GM23338 (cell line): Measurements from ENCODE around the gene TULP4. TPM values are rescaled to one million over a fixed set of nuclear protein-coding genes. Genes with fewer than 3 reads are reported as not detected.

Experiments used
- ATAC-seq: fragments of 200-7000 bp; cut with Tn5 transposase; 3 replicates; pipeline ENCODE4 v1.9.1; 2020
- DNase-seq: peaks from one replicate; pipeline ENCODE4 v3.0.0-alpha.2; 2015; ENCODE audit warnings: low spot score
- H2AFZ ChIP-seq: fragments of 200-600 bp; sonication (generic); 2 replicates; pipeline ENCODE4 v1.8.0; 2016; ENCODE audit warnings: antibody characterized with exemption, mild to moderate bottlenecking, moderate library complexity
- H3F3A ChIP-seq: fragments of 200-600 bp; sonication (generic); replicated peaks from 2 replicates; pipeline ENCODE4 v1.8.0; 2017; ENCODE audit warnings: antibody characterized with exemption, mixed run types, low read depth
- H3K27ac ChIP-seq: fragments of 200-600 bp; sonication (generic); 2 replicates; pipeline ENCODE4 v1.6.1; 2016; ENCODE audit warnings: low read depth
- H3K27me3 ChIP-seq: fragments of 200-600 bp; sonication (generic); 2 replicates; pipeline ENCODE4 v1.8.0; 2016; ENCODE audit warnings: mild to moderate bottlenecking, mixed run types, moderate library complexity; ENCODE audit not compliant: insufficient read depth
- H3K36me3 ChIP-seq: fragments of 200-600 bp; sonication (generic); 2 replicates; pipeline ENCODE4 v1.8.0; 2016; ENCODE audit warnings: mild to moderate bottlenecking; ENCODE audit not compliant: insufficient read depth
- H3K4me1 ChIP-seq: fragments of 200-600 bp; sonication (generic); 2 replicates; pipeline ENCODE4 v1.8.0; 2016; ENCODE audit warnings: mild to moderate bottlenecking, moderate library complexity; ENCODE audit not compliant: insufficient read depth
- H3K4me2 ChIP-seq: fragments of 200-600 bp; sonication (generic); 2 replicates; pipeline ENCODE4 v1.7.1; 2017; ENCODE audit warnings: mixed run types
- H3K4me3 ChIP-seq: fragments of 200-600 bp; sonication (generic); 2 replicates; pipeline ENCODE4 v1.6.1; 2016; ENCODE audit warnings: mixed run types
- H3K79me2 ChIP-seq: fragments of 200-600 bp; sonication (generic); replicated peaks from 2 replicates; pipeline ENCODE4 v1.8.0; 2017; ENCODE audit warnings: mild to moderate bottlenecking; ENCODE audit not compliant: insufficient read depth
- H3K9me2 ChIP-seq: fragments of 200-600 bp; sonication (generic); 2 replicates; pipeline ENCODE4 v1.8.0; 2017; ENCODE audit not compliant: insufficient read depth
- H4K20me1 ChIP-seq: fragments of 200-600 bp; sonication (generic); replicated peaks from 2 replicates; pipeline ENCODE4 v1.8.0; 2017; ENCODE audit warnings: mild to moderate bottlenecking; ENCODE audit not compliant: insufficient read depth
- H3K27ac Mint-ChIP-seq: 2 replicates; pipeline ENCODE4 v1.8.0; 2020; ENCODE audit warnings: inconsistent platforms, mild to moderate bottlenecking, moderate library complexity, mixed read lengths
- H3K27me3 Mint-ChIP-seq: 3 replicates; pipeline ENCODE4 v1.8.0; 2022; ENCODE audit warnings: low read depth, mild to moderate bottlenecking, moderate library complexity, mixed read lengths, inconsistent platforms; ENCODE audit not compliant: insufficient read depth, poor library complexity
- H3K36me3 Mint-ChIP-seq: 3 replicates; pipeline ENCODE4 v1.8.0; 2021; ENCODE audit warnings: low read depth, mild to moderate bottlenecking, inconsistent platforms, moderate library complexity, mixed read lengths
- H3K4me1 Mint-ChIP-seq: 3 replicates; pipeline ENCODE4 v1.8.0; 2020; ENCODE audit warnings: mild to moderate bottlenecking, inconsistent platforms, mixed read lengths
- H3K4me3 Mint-ChIP-seq: 3 replicates; pipeline ENCODE4 v1.8.0; 2021; ENCODE audit warnings: moderate library complexity, mild to moderate bottlenecking, inconsistent platforms, mixed read lengths
- H3K9me3 Mint-ChIP-seq: 3 replicates; pipeline ENCODE4 v1.8.0; 2020; ENCODE audit warnings: moderate library complexity, mild to moderate bottlenecking, inconsistent platforms, mixed read lengths
- CREB1 ChIP-seq: fragments of 250-450 bp; sonication (Bioruptor Pico); IDR thresholded peaks from 2 replicates; pipeline ENCODE4 v1.5.0; 2020; ENCODE audit warnings: low read depth, mild to moderate bottlenecking, moderate library complexity
- JUNB ChIP-seq: IDR thresholded peaks from one replicate; pipeline ENCODE4 v1.6.1; 2016; ENCODE audit warnings: antibody characterized with exemption; ENCODE audit not compliant: unreplicated experiment
- NANOG ChIP-seq: IDR thresholded peaks from 2 replicates; pipeline ENCODE4 v1.6.1; 2016; ENCODE audit warnings: antibody characterized with exemption, borderline replicate concordance
- POLR2AphosphoS5 ChIP-seq: IDR thresholded peaks from 2 replicates; pipeline ENCODE4 v1.6.1; 2016; ENCODE audit warnings: antibody characterized with exemption, low read depth
- STAT1 ChIP-seq: IDR thresholded peaks from one replicate; pipeline ENCODE4 v1.6.1; 2016; ENCODE audit warnings: antibody characterized with exemption; ENCODE audit not compliant: unreplicated experiment
- ZNF114 ChIP-seq: fragments of 250-450 bp; sonication (Bioruptor Pico); IDR thresholded peaks from 2 replicates; pipeline ENCODE4 v1.5.0; 2020; ENCODE audit warnings: mild to moderate bottlenecking, moderate library complexity
- ZNF331 ChIP-seq: fragments of 250-450 bp; sonication (Bioruptor Pico); IDR thresholded peaks from 2 replicates; pipeline ENCODE4 v1.5.0; 2020; ENCODE audit warnings: low read depth, mild to moderate bottlenecking, moderate library complexity
- polyA plus RNA-seq: library from polyadenylated mRNA; unstranded; fragments of >200 nt; fragmentation: Nextera tagmentation; extraction: Ambion mirVana; gene quantifications from 2 replicates; pipeline ENCODE4 v1.2.1, GENCODE V29; 2016
- total RNA-seq: library from RNA; depleted of rRNA; stranded (reverse); fragments of >200 nt; shearing (Covaris generic); gene quantifications from 2 replicates; pipeline ENCODE4 v1.2.3, GENCODE V29; 2014
- TF ChIP-seq, protein P1 (sequence below), 2 experiments: fragments of 200-600 bp in 1 of 2; sonication (generic) in 1 of 2; conservative IDR thresholded peaks; 2 replicates each; pipeline versions ENCODE4 v1.5.1 to v1.6.1; 2016 to 2017; ENCODE audit warnings: antibody characterized with exemption in 2 of 2, low read depth in 2 of 2, mild to moderate bottlenecking in 2 of 2, moderate library complexity in 1 of 2
- TF ChIP-seq, protein P2 (sequence below): IDR thresholded peaks from one replicate; pipeline ENCODE4 v1.6.1; 2018; ENCODE audit warnings: antibody characterized with exemption; ENCODE audit not compliant: unreplicated experiment

The TULP4 gene
- total and polyA plus RNA-seq, 2 experiments from 2014 or later: 31.2 to 50.2 TPM

DNA sequence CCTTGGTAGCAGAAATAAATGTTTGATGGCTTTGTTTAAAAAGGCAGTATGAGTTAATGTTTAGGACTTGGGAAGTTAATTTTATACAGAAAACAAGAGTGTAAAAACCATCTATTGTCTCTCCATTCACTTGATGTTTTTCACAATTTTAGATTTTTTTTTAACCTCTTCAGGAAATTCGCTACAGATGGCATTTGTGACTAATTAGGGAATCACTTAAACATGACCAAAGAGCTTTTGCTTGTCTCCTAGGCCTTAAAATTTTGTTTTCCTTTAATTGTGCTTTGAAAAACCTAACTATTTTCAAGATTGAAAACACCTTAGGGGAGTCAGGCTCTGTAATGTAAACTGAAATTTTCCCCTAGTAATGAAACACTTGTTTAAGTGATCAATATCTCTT is 17.3 kb downstream of the TULP4 start:
- no peaks in the 10 kb centered on the region for H3F3A ChIP-seq
- peaks cover 4% of the 10 kb centered on the region for H4K20me1 ChIP-seq

DNA sequence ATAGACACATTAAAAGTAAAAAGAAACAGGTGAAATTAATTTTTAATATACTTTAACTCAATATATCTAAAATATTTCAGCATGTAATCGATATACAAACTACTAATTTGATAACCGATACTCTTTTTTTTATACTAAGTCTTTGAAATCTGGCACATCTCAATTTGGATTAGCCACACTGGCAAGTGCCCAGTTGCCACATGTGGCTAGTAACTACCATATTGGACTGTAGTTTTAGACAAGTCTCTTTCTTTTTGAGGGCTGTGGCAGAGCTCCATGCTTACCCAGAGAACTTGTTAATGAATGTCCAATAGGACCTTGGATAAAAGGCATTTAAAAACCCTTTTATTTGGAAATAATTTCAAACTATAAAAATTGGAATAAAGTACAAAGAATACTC is 17.8 kb downstream of the TULP4 start:
- H3F3A ChIP-seq: no peaks in the 10 kb centered on the region
- H3K36me3 ChIP-seq: no peaks in the 10 kb centered on the region
- Mint-ChIP-seq H3K27ac (no peak overlapping the region), H3K36me3 (peaks cover 29% of the 10 kb centered on the region), H3K4me3 (no peak overlapping the region), H3K4me1 (peaks cover 26% of the 10 kb centered on the region), H3K27me3 (peaks cover 2% of the 10 kb centered on the region), H3K9me3 (peaks cover 22% of the 10 kb centered on the region; the same call in 2 of the 3 replicates)
- no peak for DNase-seq
- H3K4me3 ChIP-seq: no peak overlapping the region
- no peak for ATAC-seq
- peaks cover 62% of the 10 kb centered on the region for H3K79me2 ChIP-seq
- no peaks in the 10 kb centered on the region for H3K27me3 ChIP-seq
- peaks cover 5% of the 10 kb centered on the region; the same call in 1 of the 2 replicates for H3K4me1 ChIP-seq
- H3K9me2 ChIP-seq: no peaks in the 10 kb centered on the region
- H3K4me2 ChIP-seq: no peak overlapping the region
- H2AFZ ChIP-seq: no peak overlapping the region
- peaks cover 4% of the 10 kb centered on the region for H4K20me1 ChIP-seq
- no peak overlapping the region for H3K27ac ChIP-seq
- no peak for TF ChIP-seq POLR2AphosphoS5
- TF ChIP-seq, protein P1, sequence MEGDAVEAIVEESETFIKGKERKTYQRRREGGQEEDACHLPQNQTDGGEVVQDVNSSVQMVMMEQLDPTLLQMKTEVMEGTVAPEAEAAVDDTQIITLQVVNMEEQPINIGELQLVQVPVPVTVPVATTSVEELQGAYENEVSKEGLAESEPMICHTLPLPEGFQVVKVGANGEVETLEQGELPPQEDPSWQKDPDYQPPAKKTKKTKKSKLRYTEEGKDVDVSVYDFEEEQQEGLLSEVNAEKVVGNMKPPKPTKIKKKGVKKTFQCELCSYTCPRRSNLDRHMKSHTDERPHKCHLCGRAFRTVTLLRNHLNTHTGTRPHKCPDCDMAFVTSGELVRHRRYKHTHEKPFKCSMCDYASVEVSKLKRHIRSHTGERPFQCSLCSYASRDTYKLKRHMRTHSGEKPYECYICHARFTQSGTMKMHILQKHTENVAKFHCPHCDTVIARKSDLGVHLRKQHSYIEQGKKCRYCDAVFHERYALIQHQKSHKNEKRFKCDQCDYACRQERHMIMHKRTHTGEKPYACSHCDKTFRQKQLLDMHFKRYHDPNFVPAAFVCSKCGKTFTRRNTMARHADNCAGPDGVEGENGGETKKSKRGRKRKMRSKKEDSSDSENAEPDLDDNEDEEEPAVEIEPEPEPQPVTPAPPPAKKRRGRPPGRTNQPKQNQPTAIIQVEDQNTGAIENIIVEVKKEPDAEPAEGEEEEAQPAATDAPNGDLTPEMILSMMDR (conservative IDR thresholded peaks at IDR 0.05; ENCODE audit: low read depth in 2 of 2): no peak
- no peak for TF ChIP-seq JUNB
- no peak for TF ChIP-seq CREB1 (CRISPR knock-in tag)
- TF ChIP-seq ZNF331 (CRISPR knock-in tag): no peak
- no peak for TF ChIP-seq ZNF114 (CRISPR knock-in tag)
- TF ChIP-seq NANOG: no peak

More for the DNA sequence above, 17.3 kb downstream of the TULP4 start:
- no peak overlapping the region for H3K4me2 ChIP-seq
- no peaks in the 10 kb centered on the region for H3K9me2 ChIP-seq
- Mint-ChIP-seq H3K9me3 (peaks cover 22% of the 10 kb centered on the region; the same call in 2 of the 3 replicates), H3K27ac (no peak overlapping the region), H3K4me1 (peaks cover 26% of the 10 kb centered on the region), H3K36me3 (peaks cover 29% of the 10 kb centered on the region), H3K4me3 (no peak overlapping the region), H3K27me3 (peaks cover 2% of the 10 kb centered on the region)
- peaks cover 67% of the 10 kb centered on the region for H3K79me2 ChIP-seq
- ATAC-seq: no peak
- H3K4me3 ChIP-seq: no peak overlapping the region
- H3K27ac ChIP-seq: no peak overlapping the region
- no peaks in the 10 kb centered on the region for H3K27me3 ChIP-seq
- no peak for DNase-seq
- H3K36me3 ChIP-seq: no peaks in the 10 kb centered on the region
- H2AFZ ChIP-seq: no peak overlapping the region
- TF ChIP-seq ZNF331 (CRISPR knock-in tag) (no peak), STAT1 (no peak), JUNB (no peak), CREB1 (CRISPR knock-in tag) (no peak)
- TF ChIP-seq, protein P2, sequence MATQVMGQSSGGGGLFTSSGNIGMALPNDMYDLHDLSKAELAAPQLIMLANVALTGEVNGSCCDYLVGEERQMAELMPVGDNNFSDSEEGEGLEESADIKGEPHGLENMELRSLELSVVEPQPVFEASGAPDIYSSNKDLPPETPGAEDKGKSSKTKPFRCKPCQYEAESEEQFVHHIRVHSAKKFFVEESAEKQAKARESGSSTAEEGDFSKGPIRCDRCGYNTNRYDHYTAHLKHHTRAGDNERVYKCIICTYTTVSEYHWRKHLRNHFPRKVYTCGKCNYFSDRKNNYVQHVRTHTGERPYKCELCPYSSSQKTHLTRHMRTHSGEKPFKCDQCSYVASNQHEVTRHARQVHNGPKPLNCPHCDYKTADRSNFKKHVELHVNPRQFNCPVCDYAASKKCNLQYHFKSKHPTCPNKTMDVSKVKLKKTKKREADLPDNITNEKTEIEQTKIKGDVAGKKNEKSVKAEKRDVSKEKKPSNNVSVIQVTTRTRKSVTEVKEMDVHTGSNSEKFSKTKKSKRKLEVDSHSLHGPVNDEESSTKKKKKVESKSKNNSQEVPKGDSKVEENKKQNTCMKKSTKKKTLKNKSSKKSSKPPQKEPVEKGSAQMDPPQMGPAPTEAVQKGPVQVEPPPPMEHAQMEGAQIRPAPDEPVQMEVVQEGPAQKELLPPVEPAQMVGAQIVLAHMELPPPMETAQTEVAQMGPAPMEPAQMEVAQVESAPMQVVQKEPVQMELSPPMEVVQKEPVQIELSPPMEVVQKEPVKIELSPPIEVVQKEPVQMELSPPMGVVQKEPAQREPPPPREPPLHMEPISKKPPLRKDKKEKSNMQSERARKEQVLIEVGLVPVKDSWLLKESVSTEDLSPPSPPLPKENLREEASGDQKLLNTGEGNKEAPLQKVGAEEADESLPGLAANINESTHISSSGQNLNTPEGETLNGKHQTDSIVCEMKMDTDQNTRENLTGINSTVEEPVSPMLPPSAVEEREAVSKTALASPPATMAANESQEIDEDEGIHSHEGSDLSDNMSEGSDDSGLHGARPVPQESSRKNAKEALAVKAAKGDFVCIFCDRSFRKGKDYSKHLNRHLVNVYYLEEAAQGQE: no peak
- TF ChIP-seq, protein P1 (conservative IDR thresholded peaks at IDR 0.05; ENCODE audit: low read depth in 2 of 2): no peak
- peaks cover 5% of the 10 kb centered on the region; the same call in 1 of the 2 replicates for H3K4me1 ChIP-seq
